ENCODE data around the gene KCNJ4.
"Not testable (repeated sequence)": the region's sequence is repeated elsewhere in the genome, so short reads cannot be mapped to it uniquely, and the experiment has no call there.

- TF ChIP-seq CTCF (conservative IDR thresholded peaks at IDR 0.05; ENCODE audit: low read length); EZH2phosphoT487 (IDR thresholded peaks at IDR 0.05; ENCODE audit: borderline replicate concordance): not testable (repeated sequence)
These were observed 65.6 kb downstream of the KCNJ4 start for GRCh38 chr22:38389428-38389818.
